MM.1S (cell line): ENCODE results near the gene SGMS1.
"Not testable (repeated sequence)": the region's sequence is repeated elsewhere in the genome, so short reads cannot be mapped to it uniquely, and the experiment has no call there.

Experiments used
- DNase-seq: peaks from one replicate; pipeline ENCODE4 v3.0.0-alpha.2; 2015
- H2AFZ ChIP-seq: fragments of 300-600 bp; sonication (generic); 2 replicates; pipeline ENCODE4 v1.6.0; 2016; ENCODE audit warnings: antibody characterized with exemption, low read length
- H3F3A ChIP-seq: fragments of 300-600 bp; sonication (generic); 2 replicates; pipeline ENCODE4 v1.6.1; 2016; ENCODE audit warnings: mild to moderate bottlenecking, antibody characterized with exemption, low read length, moderate library complexity, mixed read lengths; ENCODE audit not compliant: insufficient read depth
- H3K27ac ChIP-seq: fragments of 300-600 bp; sonication (generic); 2 replicates; pipeline ENCODE4 v1.5.1; 2016; ENCODE audit warnings: mild to moderate bottlenecking, low read length
- H3K27me3 ChIP-seq: fragments of 300-600 bp; sonication (generic); replicated peaks from 2 replicates; pipeline ENCODE4 v1.6.0; 2016; ENCODE audit warnings: low read length; ENCODE audit not compliant: insufficient read depth
- H3K36me3 ChIP-seq: fragments of 300-600 bp; sonication (generic); replicated peaks from 2 replicates; pipeline ENCODE4 v1.6.1; 2016; ENCODE audit warnings: mild to moderate bottlenecking, low read length, mixed read lengths; ENCODE audit not compliant: insufficient read depth
- H3K4me1 ChIP-seq: fragments of 300-600 bp; sonication (generic); 2 replicates; pipeline ENCODE4 v1.6.1; 2016; ENCODE audit warnings: low read length, mixed read lengths
- H3K4me2 ChIP-seq: fragments of 300-600 bp; sonication (generic); 2 replicates; pipeline ENCODE4 v1.6.0; 2016; ENCODE audit warnings: low read depth, low read length
- H3K4me3 ChIP-seq: fragments of 300-600 bp; sonication (generic); 2 replicates; pipeline ENCODE4 v1.5.1; 2016; ENCODE audit warnings: low read length, mixed read lengths
- H3K79me2 ChIP-seq: fragments of 300-600 bp; sonication (generic); 2 replicates; pipeline ENCODE4 v1.6.1; 2016; ENCODE audit warnings: mixed run types, low read length, mixed read lengths
- H3K9ac ChIP-seq: fragments of 300-600 bp; sonication (generic); 2 replicates; pipeline ENCODE4 v1.6.1; 2016; ENCODE audit warnings: low read length, mixed read lengths
- H3K9me2 ChIP-seq: fragments of 300-600 bp; sonication (generic); replicated peaks from 2 replicates; pipeline ENCODE4 v1.6.1; 2016; ENCODE audit warnings: mild to moderate bottlenecking, low read length, mixed read lengths; ENCODE audit not compliant: insufficient read depth
- H3K9me3 ChIP-seq: fragments of 300-600 bp; sonication (generic); replicated peaks from 2 replicates; pipeline ENCODE4 v1.6.1; 2016; ENCODE audit warnings: mild to moderate bottlenecking, low read length, mixed read lengths; ENCODE audit not compliant: insufficient read depth
- H4K20me1 ChIP-seq: fragments of 300-600 bp; sonication (generic); 2 replicates; pipeline ENCODE4 v1.6.1; 2016; ENCODE audit warnings: mild to moderate bottlenecking, low read length, moderate library complexity, mixed read lengths; ENCODE audit not compliant: insufficient read depth
- CTCF ChIP-seq: fragments of 300-600 bp; sonication (generic); IDR thresholded peaks from 2 replicates; pipeline ENCODE4 v1.5.1; 2016; ENCODE audit warnings: antibody characterized with exemption, low read length, mixed read lengths
- EZH2 ChIP-seq: fragments of 300-600 bp; sonication (generic); optimal IDR thresholded peaks from 2 replicates; pipeline ENCODE3; 2017; ENCODE audit warnings: low read depth, mild to moderate bottlenecking, antibody characterized with exemption, low read length, mixed read lengths
- EZH2phosphoT487 ChIP-seq: fragments of 300-600 bp; sonication (generic); IDR thresholded peaks from 2 replicates; pipeline ENCODE4 v1.6.1; 2018; ENCODE audit warnings: antibody characterized with exemption, low read length

Gene SGMS1

GRCh38 chr10:50623663-50624412 is at the start of gene SGMS1:
SGMS1 (minus strand) TSS chr10:50623956; CDS start chr10:50344114, 279,842 bp downstream.
- peak; percentile 90 for DNase-seq
- Histone ChIP-seq H3K79me2 (peaks cover 39% of the 10 kb centered on the region), H3K36me3 (no peaks in the 10 kb centered on the region), H3K4me1 (peaks cover 17% of the 10 kb centered on the region), H3K4me2 (peak within 1 kb of the TSS; percentile 88), H3K9ac (peak within 1 kb of the TSS; percentile 96), H3K27me3 (no peaks in the 10 kb centered on the region), H3K4me3 (peak within 1 kb of the TSS; percentile 96), H3K9me3 (no peaks in the 10 kb centered on the region), H3K27ac (peak within 1 kb of the TSS; percentile 99), H4K20me1 (no peaks in the 10 kb centered on the region), H3F3A (peaks cover 50% of the 10 kb centered on the region), H2AFZ (peak within 1 kb of the TSS; percentile 95), H3K9me2 (no peaks in the 10 kb centered on the region)
- TF ChIP-seq CTCF (no peak), EZH2phosphoT487 (no peak), EZH2 (no peak)

GRCh38 chr10:50672152-50672551 is 48.4 kb upstream of the SGMS1 start:
- H3K9ac ChIP-seq, H4K20me1 ChIP-seq, H3K4me2 ChIP-seq, H3K79me2 ChIP-seq, H3K36me3 ChIP-seq, H3K27ac ChIP-seq, H3F3A ChIP-seq, H3K9me2 ChIP-seq, H3K9me3 ChIP-seq, H3K27me3 ChIP-seq, H3K4me3 ChIP-seq, H3K4me1 ChIP-seq: not testable (repeated sequence)
- DNase-seq = peak; percentile 58
- H2AFZ ChIP-seq = peak overlapping the region; percentile 42

- H3K27me3 ChIP-seq, H3K36me3 ChIP-seq, H3F3A ChIP-seq, H3K9me2 ChIP-seq, H3K4me2 ChIP-seq, H3K4me3 ChIP-seq, H3K4me1 ChIP-seq, H4K20me1 ChIP-seq, H3K9ac ChIP-seq, H3K27ac ChIP-seq, H3K79me2 ChIP-seq, DNase-seq, H3K9me3 ChIP-seq: not testable (repeated sequence)
- H2AFZ ChIP-seq = peak overlapping the region; percentile 42
Observed at GRCh38 chr10:50671645-50672044, 47.9 kb upstream of the SGMS1 start.

GRCh38 chr10:50669957-50670356 is 46.2 kb upstream of the SGMS1 start:
- not testable (repeated sequence) for H3F3A ChIP-seq, H3K27me3 ChIP-seq, H3K9me2 ChIP-seq, H4K20me1 ChIP-seq, H3K27ac ChIP-seq, H3K36me3 ChIP-seq, H3K4me3 ChIP-seq, H3K9ac ChIP-seq, H3K4me1 ChIP-seq, H2AFZ ChIP-seq, H3K9me3 ChIP-seq, H3K4me2 ChIP-seq, H3K79me2 ChIP-seq, DNase-seq

DNA sequence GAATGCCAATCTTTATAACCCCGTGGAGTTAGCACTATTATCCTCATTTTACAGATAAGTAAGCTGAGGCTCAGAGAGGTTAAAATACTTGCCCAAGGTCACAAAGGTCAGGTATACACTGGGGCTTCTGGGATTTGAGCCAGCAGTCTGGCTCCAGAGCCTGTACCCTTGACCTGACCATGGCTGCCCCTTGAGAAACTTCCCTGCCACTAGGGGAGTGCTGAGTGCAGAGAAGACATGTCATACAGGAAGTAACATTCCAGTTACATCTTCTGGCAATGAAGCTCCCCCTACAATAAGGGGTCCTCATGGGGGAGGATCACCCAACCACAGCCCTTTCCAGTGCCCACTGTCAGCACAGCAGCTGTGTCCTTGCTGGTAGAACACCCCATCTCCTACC is 43.6 kb upstream of the SGMS1 start:
- H3K36me3 ChIP-seq, H3K4me3 ChIP-seq, H3K9me3 ChIP-seq, DNase-seq, H3K9me2 ChIP-seq, H3K4me2 ChIP-seq, H4K20me1 ChIP-seq, H3K9ac ChIP-seq, H3F3A ChIP-seq, H3K79me2 ChIP-seq, H3K4me1 ChIP-seq, H2AFZ ChIP-seq, H3K27me3 ChIP-seq, H3K27ac ChIP-seq: not testable (repeated sequence)

- H3K4me2 ChIP-seq, H3K4me1 ChIP-seq, H3F3A ChIP-seq, H3K9me3 ChIP-seq, H3K4me3 ChIP-seq, DNase-seq, H3K36me3 ChIP-seq, H3K27ac ChIP-seq, H4K20me1 ChIP-seq, H3K27me3 ChIP-seq, H3K9ac ChIP-seq, H3K9me2 ChIP-seq, H2AFZ ChIP-seq: not testable (repeated sequence)
- peaks cover 16% of the 10 kb centered on the region for H3K79me2 ChIP-seq
Observed at GRCh38 chr10:50662420-50662819, 38.7 kb upstream of the SGMS1 start.

- H3K9ac ChIP-seq, H3K9me2 ChIP-seq, H3K9me3 ChIP-seq, H3K36me3 ChIP-seq, DNase-seq, H3K4me2 ChIP-seq, H3K4me3 ChIP-seq, H2AFZ ChIP-seq, H4K20me1 ChIP-seq, H3K27ac ChIP-seq, H3K4me1 ChIP-seq, H3K27me3 ChIP-seq, H3F3A ChIP-seq: not testable (repeated sequence)
- peaks cover 16% of the 10 kb centered on the region for H3K79me2 ChIP-seq
Observed at GRCh38 chr10:50661563-50661962, 37.8 kb upstream of the SGMS1 start.
